K562 (cell line): ENCODE measurements around the gene IDNK. TPM values are rescaled to one million over a fixed set of nuclear protein-coding genes. Genes with fewer than 3 reads are reported as not detected.

Source experiments
- ATAC-seq: fragments of 200-7000 bp; cut with Tn5 transposase; 3 replicates; pipeline ENCODE4 v1.9.1; 2020; ENCODE audit warnings: moderate library complexity
- BruUV-seq: library from RNA; stranded (reverse); fragments of 400-500 nt; replicated peaks from 2 replicates; lab custom pipeline; 2021; lab: Mats Ljungman, UMichigan
- CTCF ChIA-PET: fragments of 300-600 bp; formaldehyde crosslinking; extraction: SDS; loops from one replicate; lab custom pipeline; 2021; ENCODE audit warnings: low intra/inter-chr PET ratio; lab: Yijun Ruan, JAX
- POLR2A ChIA-PET: fragments of 300-600, 350-650 bp; sonication (Branson Sonifier 250); formaldehyde crosslinking; extraction: SDS; loops from one replicate; lab custom pipeline; 2021; ENCODE audit warnings: antibody characterized with exemption, inconsistent platforms; lab: Yijun Ruan, JAX
- DNase-seq, 4 experiments: peaks; one replicate each; pipeline versions ENCODE4 v3.0.0 to v3.0.0-alpha.2; 2011 to 2018; ENCODE audit warnings: low spot score in 3 of 4, mixed read lengths in 3 of 4; ENCODE audit errors: extremely low read depth in 1 of 4
- FAIRE-seq: peaks from 2 replicates; lab custom pipeline; 2011; peaks lifted over from hg19 to GRCh38; lab: Jason Lieb, UNC
- H2AFZ ChIP-seq: 2 replicates; pipeline ENCODE4 v1.6.0; 2011; ENCODE audit warnings: low read depth, low read length, control low read depth, inconsistent platforms
- H3K27ac ChIP-seq: fragments of 200-600 bp; 3 replicates; pipeline ENCODE4 v1.8.0; 2011; ENCODE audit warnings: low read depth, mild to moderate bottlenecking, control low read depth, inconsistent platforms, low read length, moderate library complexity, mixed read lengths; ENCODE audit errors: extremely low read depth
- H3K27me3 ChIP-seq, 2 experiments: fragments of 300-600 bp in 1 of 2; 2 replicates in 1 of 2; 3 replicates in 1 of 2; pipeline versions ENCODE4 v1.6.0 to v1.8.0; 2011; ENCODE audit warnings: inconsistent platforms in 2 of 2, low read length in 2 of 2, mild to moderate bottlenecking in 1 of 2, mixed read lengths in 1 of 2, moderate library complexity in 1 of 2; ENCODE audit not compliant: control insufficient read depth in 2 of 2, insufficient read depth in 2 of 2
- H3K36me3 ChIP-seq: fragments of 300-600 bp; 3 replicates; pipeline ENCODE4 v1.8.0; 2011; ENCODE audit warnings: mild to moderate bottlenecking, low read length, inconsistent platforms; ENCODE audit not compliant: control insufficient read depth, insufficient read depth
- H3K4me1 ChIP-seq, 2 experiments: fragments of 200-600 bp in 1 of 2; replicated peaks in 1 of 2; 2 replicates in 1 of 2; 3 replicates in 1 of 2; pipeline versions ENCODE4 v1.5.1 to v1.8.0; 2011; ENCODE audit warnings: inconsistent platforms in 2 of 2, low read length in 2 of 2, mild to moderate bottlenecking in 1 of 2, mixed read lengths in 1 of 2, moderate library complexity in 1 of 2; ENCODE audit not compliant: control insufficient read depth in 2 of 2, insufficient read depth in 2 of 2
- H3K4me2 ChIP-seq: 2 replicates; pipeline ENCODE4 v1.6.1; 2011; ENCODE audit warnings: low read length, control low read depth, inconsistent platforms, mixed read lengths; ENCODE audit not compliant: insufficient read depth
- H3K4me3 ChIP-seq: fragments of 200-600 bp; sonication (generic), shearing (Covaris generic); 2 replicates; pipeline ENCODE4 v1.5.1; 2016; ENCODE audit warnings: control low read depth, inconsistent platforms
- H3K79me2 ChIP-seq: fragments of 200-600 bp; 3 replicates; pipeline ENCODE4 v1.8.0; 2011; ENCODE audit warnings: low read length, inconsistent platforms; ENCODE audit not compliant: control insufficient read depth, insufficient read depth
- H3K9ac ChIP-seq, 2 experiments: 2 replicates each; pipeline versions ENCODE4 v1.6.0 to v1.6.1; 2011; ENCODE audit warnings: low read depth in 2 of 2, low read length in 2 of 2, control low read depth in 1 of 2, inconsistent platforms in 1 of 2, mild to moderate bottlenecking in 1 of 2, mixed read lengths in 1 of 2; ENCODE audit not compliant: insufficient read depth in 1 of 2
- H3K9me1 ChIP-seq: one replicate; pipeline ENCODE4 v1.6.0; 2011; ENCODE audit warnings: inconsistent platforms, mild to moderate bottlenecking, low read length, moderate library complexity; ENCODE audit not compliant: control insufficient read depth, insufficient read depth
- H3K9me3 ChIP-seq: replicated peaks from 2 replicates; pipeline ENCODE4 v1.5.1; 2011; ENCODE audit warnings: low read depth, low read length, inconsistent platforms; ENCODE audit not compliant: control insufficient read depth, insufficient read depth
- H4K20me1 ChIP-seq: replicated peaks from 2 replicates; pipeline ENCODE4 v1.6.1; 2011; ENCODE audit warnings: low read length, inconsistent platforms, mixed read lengths; ENCODE audit not compliant: control insufficient read depth, insufficient read depth
- ARHGAP35 ChIP-seq: fragments of 450-650 bp; IDR thresholded peaks from 2 replicates; pipeline ENCODE4 v1.6.1; 2018; ENCODE audit not compliant: partially characterized antibody
- ARID3A ChIP-seq: IDR thresholded peaks from 2 replicates; pipeline ENCODE4 v1.6.1; 2012; ENCODE audit warnings: low read depth, low read length, improper control_type of control experiment, borderline replicate concordance
- CHD1 ChIP-seq: fragments of 200-600 bp; sonication (generic); IDR thresholded peaks from one replicate; pipeline ENCODE4 v1.6.1; 2012; ENCODE audit warnings: mild to moderate bottlenecking, moderate library complexity, low read length, inconsistent platforms
- DLX4 ChIP-seq: fragments of 250-450 bp; sonication (Bioruptor Pico); IDR thresholded peaks from 2 replicates; pipeline ENCODE4 v1.6.1; 2021; ENCODE audit warnings: mild to moderate bottlenecking
- HDAC2 ChIP-seq: fragments of 450-650 bp; IDR thresholded peaks from 2 replicates; pipeline ENCODE4 v1.6.1; 2016; ENCODE audit warnings: mild to moderate bottlenecking
- NCOA2 ChIP-seq, 2 experiments: fragments of 450-650 bp; IDR thresholded peaks; 2 replicates each; pipeline ENCODE4 v1.6.1; 2018; ENCODE audit warnings: mild to moderate bottlenecking in 2 of 2, moderate library complexity in 1 of 2; ENCODE audit not compliant: partially characterized antibody in 2 of 2
- RBM22 ChIP-seq: fragments of 200-400 bp; formaldehyde crosslinking; IDR thresholded peaks from 2 replicates; pipeline ENCODE4 v1.6.1; 2018; ENCODE audit warnings: low read length, low read depth; ENCODE audit not compliant: poor library complexity, severe bottlenecking
- SMAD4 ChIP-seq: fragments of 250-450 bp; sonication (Bioruptor Pico); conservative IDR thresholded peaks from 2 replicates; pipeline ENCODE4 v1.8.0; 2021; ENCODE audit warnings: inconsistent platforms, mild to moderate bottlenecking, moderate library complexity
- SP2 ChIP-seq: IDR thresholded peaks from 2 replicates; pipeline ENCODE4 v1.6.1; 2011; ENCODE audit warnings: mild to moderate bottlenecking, low read depth, low read length, moderate library complexity; ENCODE audit not compliant: poor library complexity, severe bottlenecking; ENCODE audit errors: extremely low read depth
- WGBS: fragments of 100-300 bp; shearing (Covaris generic); methylation state at CpG from one replicate; pipeline ENCODE4 v1.1.6; 2016; ENCODE audit warnings: low coverage, mixed read lengths; ENCODE audit not compliant: insufficient coverage; ENCODE audit errors: missing lambda C conversion rate; 5-methylcytosine and 5-hydroxymethylcytosine counted together
- in situ Hi-C: fragments of 300-500 bp; cut with MboI; formaldehyde crosslinking; loops from 4 replicates; pipeline ENCODE4 v1.15.0; 2018; ENCODE audit warnings: inconsistent platforms, mixed read lengths
- intact Hi-C: fragments of 100-400 bp; cut with micrococcal nuclease; formaldehyde crosslinking; loops from 2 replicates; pipeline ENCODE4 v1.14.2; 2022
- polyA plus RNA-seq, 8 experiments: library from polyadenylated mRNA; depleted of rRNA in 4 of 8; stranded (reverse) in 5 of 8; unstranded in 3 of 8; fragments of >200 nt; fragmentation: Nextera tagmentation in 2 of 8; fragmentation: Illumina TruSeq in 1 of 8; extraction: Ambion mirVana in 2 of 8; extraction: Trizol in 1 of 8; gene quantifications; 2 replicates each; pipeline versions ENCODE4 v1.2.1 to v1.2.3, GENCODE V29; 2011 to 2014; ENCODE audit warnings: inconsistent platforms in 1 of 8, missing spikeins in 1 of 8
- total RNA-seq, 7 experiments: library from RNA; depleted of rRNA in 6 of 7; stranded (reverse); fragments of >200 nt in 6 of 7; fragmentation: Illumina TruSeq in 2 of 7; extraction: Trizol in 2 of 7; gene quantifications; 2 replicates each; pipeline versions ENCODE4 v1.2.1 to v1.2.3, GENCODE V29; 2011 to 2021; ENCODE audit warnings: low replicate concordance in 1 of 7

The IDNK gene
- total and polyA plus RNA-seq, 9 of the 15 experiments (the other 6 are each of a cell fraction or from before 2014, with no cell fraction given): 0.41 to 1.1 (median 0.55) TPM

GRCh38 chr9:83655433-83655832, 32.5 kb downstream of the IDNK start:
- no peaks in the 10 kb centered on the region for H3K27me3 ChIP-seq
- no peak overlapping the region for H3K4me2 ChIP-seq
- 13% methylated on average over 1 of the region's 1 CpG for WGBS
- no peaks in the 10 kb centered on the region for H3K9me3 ChIP-seq
- H3K79me2 ChIP-seq: no peaks in the 10 kb centered on the region
- H3K4me1 ChIP-seq: no peaks in the 10 kb centered on the region; a peak in 1 of 5 replicates
- no TSS peak for BruUV-seq
- no peaks in the 10 kb centered on the region for H3K9me1 ChIP-seq
- H3K9ac ChIP-seq: no peak overlapping the region
- peaks cover 81% of the 10 kb centered on the region for H3K36me3 ChIP-seq
- intact Hi-C loops (no loop called here), in situ Hi-C loops (no loop called here)
- TF ChIP-seq ARHGAP35 (no peak), DLX4 (CRISPR knock-in tag) (no peak), HDAC2 (no peak), CHD1 (no peak), RBM22 (no peak), NCOA2 (IDR thresholded peaks at IDR 0.05; ENCODE audit: partially characterized antibody in 2 of 2) (no peak), SMAD4 (CRISPR knock-in tag) (no peak), ARID3A (no peak), SP2 (no peak)
- no peaks in the 10 kb centered on the region for H4K20me1 ChIP-seq
- FAIRE-seq: no peak
- ChIA-PET POLR2A (no interaction called here), CTCF (no interaction called here)
- no peak overlapping the region for H2AFZ ChIP-seq
- ATAC-seq: 0 out of 3 replicates have a peak, but pooled peaks have one; percentile 22
- DNase-seq: no peak
- H3K4me3 ChIP-seq: no peak overlapping the region
- no peak overlapping the region for H3K27ac ChIP-seq
